ENCODE measurements around the gene ZRANB1. TPM values are rescaled to one million over a fixed set of nuclear protein-coding genes. Genes with fewer than 3 reads are reported as not detected.

ZRANB1 gene
- total and polyA plus RNA-seq, 7 experiments from 2014 or later = 7.3 to 26.4 (median 17.3) TPM

DNA sequence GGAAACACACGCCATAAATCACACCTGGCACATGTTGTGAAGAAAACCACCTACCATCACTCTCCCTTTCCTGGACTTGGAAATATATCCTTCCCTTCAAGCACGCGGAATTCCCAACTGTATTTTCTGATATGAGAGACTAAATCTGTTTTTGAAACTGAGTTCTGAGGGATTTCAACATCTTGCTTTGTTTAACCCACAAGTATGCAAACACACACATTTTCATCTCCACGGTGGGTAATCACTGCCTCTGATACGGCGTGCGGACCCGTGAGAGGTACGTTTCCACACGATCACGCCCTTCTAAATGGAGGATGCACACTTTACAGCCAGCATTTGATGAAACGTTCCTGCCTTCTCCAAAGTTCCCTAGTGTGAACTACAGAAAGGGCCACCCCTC is 83.4 kb downstream of the ZRANB1 start:
- Mint-ChIP-seq H3K4me1 (no peaks in the 10 kb centered on the region), H3K27me3 (peaks cover 0 to 2% (median 0%) of the 10 kb centered on the region in 5 donors), H3K36me3 (no peaks in the 10 kb centered on the region), H3K27ac (no peak overlapping the region), H3K9me3 (no peaks in the 10 kb centered on the region), H3K4me3 (no peak overlapping the region)
- Histone ChIP-seq H3K27me3 (ENCODE audit: control insufficient read depth in 2 of 2, insufficient read depth in 2 of 2, low read length in 2 of 2) (no peaks in the 10 kb centered on the region), H3K4me3 (ENCODE audit: low read length) (no peak overlapping the region), H3K36me3 (ENCODE audit: control insufficient read depth in 2 of 3, insufficient read depth in 3 of 3, low read length in 3 of 3) (no peaks in the 10 kb centered on the region), H3K9me3 (ENCODE audit: control insufficient read depth in 2 of 3, low read length in 3 of 3) (no peaks in the 10 kb centered on the region), H3K27ac (ENCODE audit: low read depth, low read length) (no peak overlapping the region), H3K4me1 (ENCODE audit: control insufficient read depth in 2 of 2, insufficient read depth in 2 of 2, low read length in 2 of 2) (no peaks in the 10 kb centered on the region)
- no peak for ATAC-seq
- DNase-seq = no peak
- ChIA-PET POLR2A (no interaction called here), CTCF (no interaction called here)
- intact Hi-C loops (cut with micrococcal nuclease) = no loop called here

DNA sequence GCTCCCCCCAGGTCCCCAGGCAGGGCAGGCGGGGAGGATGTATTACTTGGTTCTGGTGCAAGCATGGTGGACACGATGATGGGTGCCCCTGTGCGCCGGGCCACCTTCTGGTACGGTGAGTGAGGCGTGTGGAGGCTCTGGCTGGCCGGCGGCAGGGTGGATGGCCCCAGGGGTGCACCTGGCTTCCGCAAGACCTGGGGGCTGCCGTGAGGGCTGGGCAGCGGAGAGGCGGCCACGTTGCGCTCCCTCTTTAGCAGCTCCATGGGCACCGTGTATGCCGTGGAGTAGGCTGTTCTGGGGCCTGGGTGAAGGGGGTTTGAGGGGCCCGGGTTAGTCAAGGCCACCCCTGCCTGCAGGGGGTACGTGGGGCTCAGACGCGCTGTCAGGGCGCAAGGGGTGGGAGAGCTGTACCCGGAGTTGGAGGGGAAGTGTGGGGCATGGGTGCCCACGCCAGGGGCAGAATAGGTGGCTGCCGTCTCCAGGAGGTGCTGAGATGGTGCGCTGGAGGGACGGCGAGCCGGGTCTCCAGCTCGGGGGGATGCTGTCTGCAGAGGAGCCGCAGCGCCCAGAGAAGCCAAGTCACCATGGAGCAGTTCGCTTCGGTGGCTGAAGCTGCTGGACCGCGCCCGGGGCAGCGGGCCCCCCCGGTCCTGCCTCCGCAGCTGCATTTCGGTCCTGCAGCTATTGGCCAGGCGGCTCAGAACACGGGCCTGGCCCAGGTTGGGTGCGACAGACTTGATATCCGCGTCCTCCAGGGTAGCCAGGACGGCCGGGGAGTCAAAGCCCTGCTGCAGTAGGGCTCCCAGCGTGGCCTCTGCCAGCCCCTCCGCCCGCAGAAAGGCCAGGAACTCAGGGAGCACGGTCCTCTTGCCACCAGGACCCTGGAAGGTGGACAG is 84.4 kb downstream of the ZRANB1 start:
- Histone ChIP-seq H3K4me3 (ENCODE audit: low read length) (no peak overlapping the region), H3K4me1 (ENCODE audit: control insufficient read depth in 2 of 2, insufficient read depth in 2 of 2, low read length in 2 of 2) (no peaks in the 10 kb centered on the region), H3K27ac (ENCODE audit: low read depth, low read length) (no peak overlapping the region), H3K27me3 (ENCODE audit: control insufficient read depth in 2 of 2, insufficient read depth in 2 of 2, low read length in 2 of 2) (no peaks in the 10 kb centered on the region), H3K9me3 (ENCODE audit: control insufficient read depth in 2 of 3, low read length in 3 of 3) (no peaks in the 10 kb centered on the region), H3K36me3 (ENCODE audit: control insufficient read depth in 2 of 3, insufficient read depth in 3 of 3, low read length in 3 of 3) (no peaks in the 10 kb centered on the region)
- ATAC-seq (no peak), DNase-seq (no peak)
- POLR2A ChIA-PET = no interaction called here
- Mint-ChIP-seq H3K4me1 (no peaks in the 10 kb centered on the region), H3K4me3 (no peak overlapping the region), H3K27ac (no peak overlapping the region), H3K9me3 (no peaks in the 10 kb centered on the region), H3K27me3 (peaks cover 0 to 2% (median 0%) of the 10 kb centered on the region in 5 donors), H3K36me3 (no peaks in the 10 kb centered on the region)
- CTCF ChIA-PET = no interaction called here
- intact Hi-C loops (cut with micrococcal nuclease) = no loop called here

DNA sequence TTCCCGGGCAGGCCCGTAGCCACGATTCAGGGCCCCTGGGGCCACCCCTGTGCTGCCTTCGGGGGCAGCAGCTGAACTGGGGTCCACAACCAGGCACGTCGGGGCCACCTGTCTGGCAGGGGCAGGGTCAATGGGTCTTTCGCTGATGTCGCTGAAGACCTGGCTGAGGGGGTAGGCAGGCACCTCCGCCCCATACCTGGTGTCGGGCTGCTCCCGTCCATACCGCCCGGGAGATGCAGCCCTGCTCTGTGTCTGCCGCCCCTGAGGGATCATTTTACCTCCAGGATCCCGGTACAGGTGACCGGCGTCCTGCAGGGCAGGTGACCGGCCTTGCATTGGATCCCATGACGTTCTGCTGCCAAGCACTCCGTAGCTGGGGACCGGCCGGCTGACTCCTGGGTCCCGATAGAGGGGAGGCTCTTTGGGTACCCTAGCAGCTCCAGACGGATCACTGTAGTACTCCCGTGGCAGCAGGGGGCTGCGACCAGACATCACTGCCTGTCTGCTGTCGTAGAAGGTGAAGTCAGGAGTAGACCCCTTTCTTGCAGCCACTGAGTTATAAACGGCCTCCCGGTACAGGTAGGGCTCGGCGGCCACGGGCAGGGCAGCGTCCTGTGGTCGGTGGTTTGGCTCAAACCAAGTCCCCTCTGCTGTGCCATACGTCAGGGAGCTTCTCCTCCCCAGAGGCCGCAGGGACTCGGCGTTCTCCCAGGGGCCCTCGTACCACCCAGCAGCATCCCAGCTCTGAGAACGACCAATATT is 85.2 kb downstream of the ZRANB1 start:
- no peaks in the 10 kb centered on the region for H3K36me3 ChIP-seq (ENCODE audit: control insufficient read depth in 2 of 3, insufficient read depth in 3 of 3, low read length in 3 of 3)
- no peaks in the 10 kb centered on the region for H3K36me3 Mint-ChIP-seq

DNA sequence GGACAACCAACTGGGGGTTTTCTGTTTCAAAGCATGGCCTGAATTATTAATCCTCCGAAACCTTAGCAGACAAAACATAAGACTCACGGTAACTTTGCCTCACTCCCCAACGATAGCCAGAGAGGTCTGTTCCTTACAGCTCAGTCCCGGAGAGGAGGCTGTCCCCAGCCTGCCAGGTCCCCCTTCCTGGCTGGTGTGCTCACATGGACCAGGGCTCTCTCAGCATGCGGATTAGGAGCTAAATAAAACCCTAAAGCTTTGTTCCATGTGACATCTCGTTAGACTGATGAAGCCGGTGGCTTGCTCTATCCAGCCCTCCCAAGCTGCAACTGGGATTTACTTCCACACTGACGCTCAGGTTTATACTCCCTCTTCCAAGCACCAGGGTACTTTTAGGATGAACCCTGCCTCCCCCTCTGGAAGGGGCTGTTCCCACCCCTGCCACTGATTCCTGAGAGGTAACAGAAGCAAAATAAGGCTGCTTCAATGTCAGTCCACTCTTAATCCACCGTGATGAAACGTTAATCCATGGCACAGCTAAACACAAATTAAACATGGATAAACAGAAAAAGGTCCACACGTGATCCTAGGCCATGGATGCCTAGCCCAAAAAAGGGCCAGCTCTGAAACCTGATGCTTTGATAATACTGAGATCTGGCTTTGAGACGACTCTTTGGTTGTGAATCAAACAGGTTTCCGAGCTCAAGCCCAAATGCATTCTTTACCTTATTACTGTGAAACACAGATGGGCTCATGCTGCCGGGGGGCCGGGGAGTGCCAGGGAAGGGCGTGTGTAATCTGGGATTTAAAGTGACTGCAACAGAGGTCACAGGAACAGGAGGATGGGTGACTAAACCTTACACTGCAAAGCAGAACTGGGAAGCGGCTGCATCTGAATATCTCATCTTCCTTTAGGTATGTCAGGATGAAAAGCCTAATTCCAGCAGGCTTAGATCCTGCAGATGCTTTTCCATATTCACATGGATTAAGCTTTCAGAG is 86.2 kb downstream of the ZRANB1 start:
- H3K4me1 ChIP-seq (ENCODE audit: control insufficient read depth in 2 of 2, insufficient read depth in 2 of 2, low read length in 2 of 2) = no peaks in the 10 kb centered on the region
- DNase-seq = no peak
- Mint-ChIP-seq H3K27me3 (peaks cover 0 to 9% (median 0%) of the 10 kb centered on the region in 5 donors), H3K36me3 (no peaks in the 10 kb centered on the region), H3K4me1 (no peaks in the 10 kb centered on the region), H3K27ac (no peak overlapping the region), H3K4me3 (no peak overlapping the region), H3K9me3 (no peaks in the 10 kb centered on the region)
- CTCF ChIA-PET = no interaction called here
- no peak for ATAC-seq
- no peak overlapping the region for H3K4me3 ChIP-seq (ENCODE audit: low read length)
- no peaks in the 10 kb centered on the region for H3K9me3 ChIP-seq (ENCODE audit: control insufficient read depth in 2 of 3, low read length in 3 of 3)
- POLR2A ChIA-PET = interaction anchor here (1.0 kb wide), 1 partner anchor 8 kb away, joined by 3 read pairs; no protein-coding TSS in a partner anchor
- intact Hi-C loops (cut with micrococcal nuclease) = no loop called here
- H3K27me3 ChIP-seq (ENCODE audit: control insufficient read depth in 2 of 2, insufficient read depth in 2 of 2, low read length in 2 of 2) = no peaks in the 10 kb centered on the region
- no peaks in the 10 kb centered on the region for H3K36me3 ChIP-seq (ENCODE audit: control insufficient read depth in 2 of 3, insufficient read depth in 3 of 3, low read length in 3 of 3)
- H3K27ac ChIP-seq (ENCODE audit: low read depth, low read length) = no peak overlapping the region

More for the DNA sequence above, 85.2 kb downstream of the ZRANB1 start:
- POLR2A ChIA-PET = no interaction called here
- no peaks in the 10 kb centered on the region for H3K4me1 Mint-ChIP-seq
- H3K27ac ChIP-seq (ENCODE audit: low read depth, low read length) = no peak overlapping the region
- no peak overlapping the region for H3K4me3 ChIP-seq (ENCODE audit: low read length)
- H3K9me3 Mint-ChIP-seq = no peaks in the 10 kb centered on the region
- CTCF ChIA-PET = no interaction called here
- DNase-seq (no peak), ATAC-seq (no peak)
- H3K9me3 ChIP-seq (ENCODE audit: control insufficient read depth in 2 of 3, low read length in 3 of 3) = no peaks in the 10 kb centered on the region
- intact Hi-C loops (cut with micrococcal nuclease) = no loop called here
- H3K27ac Mint-ChIP-seq = no peak overlapping the region
- H3K4me1 ChIP-seq (ENCODE audit: control insufficient read depth in 2 of 2, insufficient read depth in 2 of 2, low read length in 2 of 2) = no peaks in the 10 kb centered on the region
- H3K27me3 Mint-ChIP-seq = peaks cover 0 to 4% (median 0%) of the 10 kb centered on the region in 5 donors
- H3K27me3 ChIP-seq (ENCODE audit: control insufficient read depth in 2 of 2, insufficient read depth in 2 of 2, low read length in 2 of 2) = no peaks in the 10 kb centered on the region
- H3K4me3 Mint-ChIP-seq = no peak overlapping the region

DNA sequence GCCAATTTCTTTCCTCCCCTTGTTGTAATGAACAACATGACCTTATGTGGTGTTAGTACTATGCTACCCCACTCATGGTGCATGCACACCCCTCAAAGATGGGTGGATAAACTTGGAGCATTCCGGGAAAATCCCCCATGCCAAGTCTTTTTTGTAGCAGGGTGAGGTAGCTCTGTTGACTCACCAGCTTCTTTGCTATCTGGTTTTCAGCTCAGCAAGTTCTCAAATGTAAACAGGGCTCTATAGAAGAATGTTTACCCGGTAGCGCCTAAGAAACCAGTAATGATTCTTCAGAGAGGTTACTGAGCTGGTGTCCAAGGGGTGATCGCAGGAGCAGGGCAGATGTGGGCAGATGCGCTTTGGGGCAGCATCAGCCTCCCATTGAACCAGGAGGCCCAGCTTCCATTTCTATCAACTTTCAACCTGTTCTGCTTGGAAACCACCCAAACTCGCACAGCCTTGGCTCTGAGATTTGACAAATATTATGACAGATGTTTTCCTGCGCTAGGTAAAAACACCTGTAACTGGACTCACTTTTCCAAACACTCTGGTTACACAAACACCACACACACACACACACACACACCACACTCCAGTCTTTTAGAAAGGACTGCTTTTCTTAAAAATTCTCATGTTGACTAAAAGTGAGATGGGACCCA is 87.8 kb downstream of the ZRANB1 start:
- DNase-seq = no peak
- Mint-ChIP-seq H3K4me1 (no peaks in the 10 kb centered on the region), H3K4me3 (no peak overlapping the region), H3K27me3 (peaks cover 0 to 9% (median 0%) of the 10 kb centered on the region in 5 donors), H3K27ac (no peak overlapping the region), H3K36me3 (no peaks in the 10 kb centered on the region), H3K9me3 (no peaks in the 10 kb centered on the region)
- no peak overlapping the region for H3K4me3 ChIP-seq (ENCODE audit: low read length)
- no peak overlapping the region for H3K27ac ChIP-seq (ENCODE audit: low read depth, low read length)
- no peaks in the 10 kb centered on the region for H3K27me3 ChIP-seq (ENCODE audit: control insufficient read depth in 2 of 2, insufficient read depth in 2 of 2, low read length in 2 of 2)
- H3K9me3 ChIP-seq (ENCODE audit: control insufficient read depth in 2 of 3, low read length in 3 of 3) = no peaks in the 10 kb centered on the region
- ChIA-PET POLR2A (no interaction called here), CTCF (no interaction called here)
- H3K4me1 ChIP-seq (ENCODE audit: control insufficient read depth in 2 of 2, insufficient read depth in 2 of 2, low read length in 2 of 2) = no peaks in the 10 kb centered on the region
- no peaks in the 10 kb centered on the region for H3K36me3 ChIP-seq (ENCODE audit: control insufficient read depth in 2 of 3, insufficient read depth in 3 of 3, low read length in 3 of 3)
- intact Hi-C loops (cut with micrococcal nuclease) = no loop called here
- ATAC-seq = no peak

DNA sequence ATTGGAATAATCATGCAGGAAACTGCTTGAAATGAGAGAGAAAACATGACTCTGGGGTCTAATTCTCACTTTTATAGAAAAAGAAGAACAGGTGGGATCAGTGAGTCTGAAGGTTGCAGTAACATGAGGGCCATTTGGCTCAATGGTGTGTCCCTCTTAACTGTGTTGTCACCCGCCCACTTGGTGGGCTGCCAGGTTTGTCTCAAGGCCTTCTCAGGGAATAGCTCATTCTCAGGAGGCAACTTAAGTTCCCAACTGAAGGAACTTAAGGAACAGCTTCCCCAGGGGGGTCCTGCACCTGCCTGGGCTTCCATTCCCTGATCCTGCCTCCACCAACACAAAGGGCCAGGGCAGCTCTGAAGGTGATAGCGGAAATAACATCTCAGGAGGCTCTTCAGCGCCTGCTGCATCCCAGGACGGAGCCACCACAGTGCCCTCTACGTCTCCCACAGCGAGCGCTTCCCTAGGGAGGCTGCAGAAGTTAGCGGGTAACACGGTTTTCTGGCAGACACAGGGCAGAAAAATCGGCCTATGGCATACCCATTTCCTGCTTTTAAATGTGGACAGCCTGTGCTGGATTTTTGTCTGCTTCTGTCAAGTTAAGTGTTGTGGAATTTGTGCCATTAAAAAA is 88.8 kb downstream of the ZRANB1 start:
- no peaks in the 10 kb centered on the region for H3K36me3 ChIP-seq (ENCODE audit: control insufficient read depth in 2 of 3, insufficient read depth in 3 of 3, low read length in 3 of 3)
- Mint-ChIP-seq H3K9me3 (no peaks in the 10 kb centered on the region), H3K27ac (no peak overlapping the region), H3K4me3 (no peak overlapping the region), H3K36me3 (no peaks in the 10 kb centered on the region), H3K27me3 (peaks cover 0 to 9% (median 0%) of the 10 kb centered on the region in 5 donors), H3K4me1 (no peaks in the 10 kb centered on the region)
- H3K9me3 ChIP-seq (ENCODE audit: control insufficient read depth in 2 of 3, low read length in 3 of 3) = no peaks in the 10 kb centered on the region
- no peak overlapping the region for H3K4me3 ChIP-seq (ENCODE audit: low read length)
- intact Hi-C loops (cut with micrococcal nuclease) = no loop called here
- ATAC-seq = no peak
- H3K27me3 ChIP-seq (ENCODE audit: control insufficient read depth in 2 of 2, insufficient read depth in 2 of 2, low read length in 2 of 2) = no peaks in the 10 kb centered on the region
- DNase-seq = no peak
- ChIA-PET CTCF (no interaction called here), POLR2A (no interaction called here)
- H3K27ac ChIP-seq (ENCODE audit: low read depth, low read length) = no peak overlapping the region
- no peaks in the 10 kb centered on the region for H3K4me1 ChIP-seq (ENCODE audit: control insufficient read depth in 2 of 2, insufficient read depth in 2 of 2, low read length in 2 of 2)
